Stimulated activated naive CD4-positive, alpha-beta T cell (primary cell): ENCODE results near the gene CARD19.

Experiments used
- DNase-seq, 6 experiments: peaks; one replicate each; lab custom pipeline; 2025; lab: John Stamatoyannopoulos, UW

The CARD19 gene

GRCh38 chr9:93161786-93162562 is 66.0 kb downstream of the CARD19 start:
- no peak for DNase-seq
